Astrocyte (in vitro differentiated cells and primary cell): ENCODE results near the gene VKORC1.

Experiments
- CTCF ChIP-seq: IDR thresholded peaks from 2 replicates; pipeline ENCODE4 v1.5.1; 2011; ENCODE audit warnings: low read depth, mild to moderate bottlenecking, inconsistent platforms, low read length, moderate library complexity; ENCODE audit not compliant: insufficient read depth
- EZH2 ChIP-seq: IDR thresholded peaks from 2 replicates; pipeline ENCODE4 v1.6.1; 2012; ENCODE audit warnings: mild to moderate bottlenecking, low read length, inconsistent platforms; ENCODE audit not compliant: insufficient read depth

DNA sequence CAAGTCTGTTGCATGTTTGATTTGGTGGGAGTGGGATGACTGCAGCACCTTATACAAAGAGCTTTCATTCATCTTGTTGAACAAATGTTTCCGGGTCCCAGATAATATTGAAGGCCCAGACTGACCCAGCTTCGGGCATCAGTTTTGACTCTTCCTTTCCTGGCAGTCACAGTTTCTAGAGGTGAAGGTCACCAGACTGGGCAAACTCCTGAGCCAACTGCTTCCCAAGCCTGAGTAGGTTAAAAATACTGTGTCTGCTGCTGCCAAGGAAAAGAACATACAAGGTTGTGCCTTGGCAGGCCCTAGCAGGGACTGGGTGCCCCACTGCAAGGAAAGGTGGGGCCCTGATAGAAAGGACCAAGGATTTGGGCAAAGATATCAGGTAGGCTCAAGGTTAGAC lies 18.1 kb upstream of the VKORC1 start:
- no peak for TF ChIP-seq CTCF
- TF ChIP-seq EZH2 = no peak
